Endothelial cell (in vitro differentiated cells): Measurements from ENCODE around the gene NTM. TPM values are rescaled to one million over a fixed set of nuclear protein-coding genes. Genes with fewer than 3 reads are reported as not detected.

ENCODE experiments used
- DNase-seq: peaks from one replicate; pipeline ENCODE4 v3.0.0; 2021; ENCODE audit warnings: low spot score
- H3K27ac Mint-ChIP-seq: one replicate; pipeline ENCODE4 v1.8.0; 2021; ENCODE audit warnings: mixed read lengths, inconsistent platforms; ENCODE audit not compliant: unreplicated experiment
- H3K27me3 Mint-ChIP-seq: one replicate; pipeline ENCODE4 v1.8.0; 2021; ENCODE audit warnings: mild to moderate bottlenecking, moderate library complexity, mixed read lengths, inconsistent platforms; ENCODE audit not compliant: unreplicated experiment
- H3K36me3 Mint-ChIP-seq: one replicate; pipeline ENCODE4 v1.8.0; 2021; ENCODE audit warnings: mild to moderate bottlenecking, low read depth, mixed read lengths, inconsistent platforms; ENCODE audit not compliant: unreplicated experiment
- H3K4me1 Mint-ChIP-seq: one replicate; pipeline ENCODE4 v1.8.0; 2021; ENCODE audit warnings: mild to moderate bottlenecking, mixed read lengths, inconsistent platforms; ENCODE audit not compliant: unreplicated experiment
- H3K4me3 Mint-ChIP-seq: one replicate; pipeline ENCODE4 v1.8.0; 2021; ENCODE audit warnings: mild to moderate bottlenecking, mixed read lengths, inconsistent platforms; ENCODE audit not compliant: unreplicated experiment
- H3K9me3 Mint-ChIP-seq: one replicate; pipeline ENCODE4 v1.8.0; 2021; ENCODE audit warnings: mixed read lengths, inconsistent platforms; ENCODE audit not compliant: unreplicated experiment
- CTCF ChIP-seq: fragments of 200-600 bp; sonication (generic); IDR thresholded peaks from one replicate; pipeline ENCODE4 v1.5.0; 2021; ENCODE audit warnings: antibody characterized with exemption; ENCODE audit not compliant: unreplicated experiment
- total RNA-seq: library from RNA; stranded (reverse); fragmentation: NEBNext Ultra II Directional; extraction: Animal tissue kit (Norgen Biotek cat#: 25700); gene quantifications from one replicate; pipeline ENCODE4 v1.2.1, GENCODE V29; 2021; ENCODE audit not compliant: unreplicated experiment

The NTM gene
- total RNA-seq, 1 donor from 2014 or later: 3.6 TPM

GRCh38 chr11:132174362-132175255 lies 804.2 kb downstream of the NTM start:
- H3K36me3 Mint-ChIP-seq: no peaks in the 10 kb centered on the region
- no peak overlapping the region for H3K4me3 Mint-ChIP-seq
- no peaks in the 10 kb centered on the region for H3K4me1 Mint-ChIP-seq
- TF ChIP-seq CTCF: no peak
- H3K27me3 Mint-ChIP-seq: no peaks in the 10 kb centered on the region
- no peak overlapping the region for H3K27ac Mint-ChIP-seq
- no peak for DNase-seq
- H3K9me3 Mint-ChIP-seq: no peaks in the 10 kb centered on the region

GRCh38 chr11:132177106-132177505 lies 806.7 kb downstream of the NTM start:
- no peaks in the 10 kb centered on the region for H3K9me3 Mint-ChIP-seq
- H3K27me3 Mint-ChIP-seq: no peaks in the 10 kb centered on the region
- H3K4me3 Mint-ChIP-seq: no peak overlapping the region
- no peaks in the 10 kb centered on the region for H3K36me3 Mint-ChIP-seq
- no peak overlapping the region for H3K27ac Mint-ChIP-seq
- TF ChIP-seq CTCF: no peak
- H3K4me1 Mint-ChIP-seq: no peaks in the 10 kb centered on the region
- DNase-seq: peak; percentile 33

- no peak overlapping the region for H3K4me3 Mint-ChIP-seq
- H3K9me3 Mint-ChIP-seq: no peaks in the 10 kb centered on the region
- no peaks in the 10 kb centered on the region for H3K4me1 Mint-ChIP-seq
Observed at GRCh38 chr11:132184079-132184478, 813.7 kb downstream of the NTM start.

GRCh38 chr11:132185726-132186592 lies 815.5 kb downstream of the NTM start:
- Mint-ChIP-seq H3K9me3 (no peaks in the 10 kb centered on the region), H3K27me3 (no peaks in the 10 kb centered on the region)

More at GRCh38 chr11:132184079-132184478, 813.7 kb downstream of the NTM start:
- Mint-ChIP-seq H3K27me3 (no peaks in the 10 kb centered on the region), H3K27ac (no peak overlapping the region), H3K36me3 (no peaks in the 10 kb centered on the region)
- no peak for DNase-seq
- no peak for TF ChIP-seq CTCF

More at GRCh38 chr11:132185726-132186592, 815.5 kb downstream of the NTM start:
- DNase-seq: no peak
- Mint-ChIP-seq H3K36me3 (no peaks in the 10 kb centered on the region), H3K27ac (no peak overlapping the region), H3K4me1 (no peaks in the 10 kb centered on the region), H3K4me3 (no peak overlapping the region)
- no peak for TF ChIP-seq CTCF
